OCI-LY1 (cell line): ENCODE measurements around the gene PFKFB2.
A peak's percentile ranks its signal among the peaks of the same experiment; 100 is the strongest.

Source experiments
- H2AFZ ChIP-seq: fragments of 200-600 bp; sonication (generic), shearing (Covaris generic); 2 replicates; pipeline ENCODE4 v1.6.0; 2014; ENCODE audit warnings: antibody characterized with exemption, mild to moderate bottlenecking, low read length
- H3F3A ChIP-seq: fragments of 200-600 bp; sonication (generic), shearing (Covaris generic); 2 replicates; pipeline ENCODE4 v1.6.0; 2014; ENCODE audit warnings: mild to moderate bottlenecking, antibody characterized with exemption, low read length, moderate library complexity; ENCODE audit not compliant: insufficient read depth
- H3K27ac ChIP-seq: fragments of 200-600 bp; sonication (generic); 2 replicates; pipeline ENCODE4 v1.5.1; 2014; ENCODE audit warnings: low read length, mixed run types, mild to moderate bottlenecking, low read depth; ENCODE audit not compliant: poor library complexity, severe bottlenecking
- H3K27me3 ChIP-seq: fragments of 200-600 bp; sonication (generic); 2 replicates; pipeline ENCODE4 v1.6.0; 2014; ENCODE audit warnings: antibody characterized with exemption, mild to moderate bottlenecking, low read length, moderate library complexity; ENCODE audit not compliant: insufficient read depth
- H3K36me3 ChIP-seq: fragments of 200-600 bp; sonication (generic); 2 replicates; pipeline ENCODE4 v1.6.1; 2014; ENCODE audit warnings: mild to moderate bottlenecking, antibody characterized with exemption, low read length, moderate library complexity, mixed read lengths; ENCODE audit not compliant: insufficient read depth
- H3K4me1 ChIP-seq: fragments of 200-600 bp; sonication (generic); 2 replicates; pipeline ENCODE4 v1.5.1; 2014; ENCODE audit warnings: mild to moderate bottlenecking, low read length, moderate library complexity; ENCODE audit not compliant: insufficient read depth, severe bottlenecking
- H3K4me2 ChIP-seq: fragments of 200-600 bp; sonication (generic), shearing (Covaris generic); 2 replicates; pipeline ENCODE4 v1.6.1; 2014; ENCODE audit warnings: low read length
- H3K4me3 ChIP-seq: fragments of 200-600 bp; sonication (generic); 2 replicates; pipeline ENCODE4 v1.5.1; 2014; ENCODE audit warnings: low read length, low read depth, mild to moderate bottlenecking, mixed read lengths; ENCODE audit not compliant: poor library complexity, severe bottlenecking
- H3K79me2 ChIP-seq: fragments of 200-600 bp; shearing (Covaris generic); 2 replicates; pipeline ENCODE4 v1.6.1; 2016; ENCODE audit warnings: mixed run types, low read length, mixed read lengths; ENCODE audit not compliant: insufficient read depth
- H3K9ac ChIP-seq: fragments of 200-600 bp; sonication (generic), shearing (Covaris generic); 2 replicates; pipeline ENCODE4 v1.6.1; 2014; ENCODE audit warnings: mild to moderate bottlenecking, low read length, mixed read lengths
- H3K9me2 ChIP-seq: fragments of 200-600 bp; sonication (generic), shearing (Covaris generic); 2 replicates; pipeline ENCODE4 v1.6.1; 2014; ENCODE audit warnings: low read depth, mild to moderate bottlenecking, low read length, mixed read lengths
- H3K9me3 ChIP-seq: fragments of 200-600 bp; shearing (Covaris generic); 2 replicates; pipeline ENCODE4 v1.6.1; 2014; ENCODE audit warnings: low read length, mixed read lengths
- H4K20me1 ChIP-seq: fragments of 200-600 bp; sonication (generic), shearing (Covaris generic); 2 replicates; pipeline ENCODE4 v1.6.0; 2016; ENCODE audit warnings: mild to moderate bottlenecking, low read length; ENCODE audit not compliant: insufficient read depth
- CTCF ChIP-seq: fragments of 200-600 bp; sonication (generic), shearing (Covaris generic); IDR thresholded peaks from 2 replicates; pipeline ENCODE4 v1.5.1; 2017; ENCODE audit warnings: mild to moderate bottlenecking, antibody characterized with exemption, low read length, moderate library complexity, mixed read lengths
- EZH2 ChIP-seq: fragments of 200-600 bp; sonication (generic), shearing (Covaris generic); IDR thresholded peaks from 2 replicates; pipeline ENCODE4 v1.8.0; 2017; ENCODE audit warnings: borderline replicate concordance, mixed run types, mild to moderate bottlenecking, antibody characterized with exemption, low read length, moderate library complexity, mixed read lengths

PFKFB2 gene

GRCh38 chr1:207054491-207054890 is 1.4 kb downstream of the PFKFB2 start:
- Histone ChIP-seq H3K9ac (no peak overlapping the region), H3K4me2 (peak overlapping the region; percentile 91; the same call in 1 of the 2 replicates), H3K4me3 (peak overlapping the region; percentile 21), H3K9me3 (no peaks in the 10 kb centered on the region), H3K79me2 (peaks cover 11% of the 10 kb centered on the region), H3K4me1 (peaks cover 46% of the 10 kb centered on the region), H3K27me3 (no peaks in the 10 kb centered on the region), H3F3A (peaks cover 5% of the 10 kb centered on the region; the same call in 1 of the 2 replicates), H2AFZ (no peak overlapping the region), H3K27ac (peak overlapping the region; percentile 48), H3K9me2 (no peaks in the 10 kb centered on the region), H3K36me3 (peaks cover 2% of the 10 kb centered on the region; the same call in 1 of the 2 replicates), H4K20me1 (no peaks in the 10 kb centered on the region)
- TF ChIP-seq EZH2 = no peak
- TF ChIP-seq CTCF = no peak

- Histone ChIP-seq H3K27ac (no peak overlapping the region), H2AFZ (no peak overlapping the region), H3K27me3 (no peaks in the 10 kb centered on the region), H3K9ac (no peak overlapping the region), H3K4me1 (peaks cover 42% of the 10 kb centered on the region), H3K9me3 (no peaks in the 10 kb centered on the region), H4K20me1 (no peaks in the 10 kb centered on the region), H3K79me2 (peaks cover 1% of the 10 kb centered on the region; the same call in 1 of the 2 replicates), H3F3A (peaks cover 5% of the 10 kb centered on the region; the same call in 1 of the 2 replicates), H3K4me3 (no peak overlapping the region), H3K36me3 (no peaks in the 10 kb centered on the region; the same call in 1 of the 2 replicates), H3K4me2 (no peak overlapping the region), H3K9me2 (no peaks in the 10 kb centered on the region)
- TF ChIP-seq CTCF (no peak), EZH2 (no peak)
These were observed 2.4 kb downstream of the PFKFB2 start for GRCh38 chr1:207055386-207056001.

DNA sequence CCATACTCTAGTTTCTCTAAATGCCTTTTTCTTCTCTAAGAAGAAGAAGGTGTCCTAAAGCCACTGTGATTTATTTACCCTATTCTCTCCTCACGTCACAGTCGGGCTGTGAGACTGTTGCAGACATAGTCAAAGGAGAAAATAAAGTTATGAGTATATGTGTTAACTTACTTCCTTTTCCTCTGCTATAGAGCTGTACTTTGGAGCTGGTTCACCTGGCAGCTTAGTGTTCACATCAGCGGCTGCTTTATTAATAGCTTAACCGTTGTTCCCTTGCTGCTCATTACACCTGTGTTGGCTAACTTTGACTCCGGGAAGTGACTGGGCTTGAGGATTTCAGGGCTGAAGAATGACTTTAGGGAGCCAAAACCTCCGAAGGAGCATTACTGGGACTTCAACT is 3.6 kb downstream of the PFKFB2 start:
- H3K4me3 ChIP-seq = no peak overlapping the region
- no peak overlapping the region for H3K27ac ChIP-seq
- TF ChIP-seq CTCF (no peak), EZH2 (no peak)
- no peak overlapping the region for H3K4me2 ChIP-seq
- H3K79me2 ChIP-seq = no peaks in the 10 kb centered on the region
- no peaks in the 10 kb centered on the region for H4K20me1 ChIP-seq
- H3K27me3 ChIP-seq = no peaks in the 10 kb centered on the region
- H2AFZ ChIP-seq = no peak overlapping the region
- H3K36me3 ChIP-seq = no peaks in the 10 kb centered on the region
- H3K9me2 ChIP-seq = no peaks in the 10 kb centered on the region
- peaks cover 2% of the 10 kb centered on the region; the same call in 1 of the 2 replicates for H3F3A ChIP-seq
- no peak overlapping the region for H3K9ac ChIP-seq
- peaks cover 35% of the 10 kb centered on the region for H3K4me1 ChIP-seq
- H3K9me3 ChIP-seq = no peaks in the 10 kb centered on the region
